Naive thymus-derived CD4-positive, alpha-beta T cell (primary cell): ENCODE measurements around the gene RUBCN. TPM values are rescaled to one million over a fixed set of nuclear protein-coding genes. Genes with fewer than 3 reads are reported as not detected.
"Not testable (repeated sequence)": the region's sequence is repeated elsewhere in the genome, so short reads cannot be mapped to it uniquely, and the experiment has no call there.

Experiments
- ATAC-seq: fragments of 150-1000 bp; cut with Tn5 transposase; 2 replicates; pipeline ENCODE4 v1.10.0; 2021; ENCODE audit warnings: mild to moderate bottlenecking, moderate library complexity
- CTCF ChIA-PET: fragments of 350-600 bp; sonication (Branson Sonifier 250); formaldehyde crosslinking; loops from one replicate; lab custom pipeline; 2021; ENCODE audit warnings: antibody characterized with exemption; lab: Charles Lee
- POLR2A ChIA-PET: fragments of 350-600 bp; sonication (Branson Sonifier 250); formaldehyde crosslinking; loops from one replicate; lab custom pipeline; 2021; ENCODE audit warnings: antibody characterized with exemption, inconsistent platforms; lab: Charles Lee
- DNase-seq, 9 donors: peaks; one replicate each; pipeline versions ENCODE4 v3.0.0 to v3.0.0-alpha.2; 2020 to 2022; ENCODE audit warnings: mixed read lengths in 1 of 9
- H3K27ac ChIP-seq: one replicate; pipeline ENCODE4 v1.7.0; 2013; ENCODE audit warnings: mild to moderate bottlenecking, low read depth, low read length, moderate library complexity
- H3K27me3 ChIP-seq, 2 donors: one replicate each; pipeline ENCODE4 v1.7.0; 2013; ENCODE audit warnings: low read length in 2 of 2, mild to moderate bottlenecking in 2 of 2, moderate library complexity in 2 of 2; ENCODE audit not compliant: control insufficient read depth in 2 of 2, insufficient read depth in 2 of 2
- H3K36me3 ChIP-seq, 3 experiments: 1 replicate in 2 of 3; 2 replicates in 1 of 3; pipeline ENCODE4 v1.7.0; 2013; ENCODE audit warnings: low read length in 3 of 3, mild to moderate bottlenecking in 3 of 3, moderate library complexity in 1 of 3; ENCODE audit not compliant: insufficient read depth in 3 of 3, control insufficient read depth in 2 of 3
- H3K4me1 ChIP-seq, 2 donors: one replicate each; pipeline ENCODE4 v1.7.0; 2013; ENCODE audit warnings: low read length in 2 of 2, mild to moderate bottlenecking in 2 of 2, moderate library complexity in 1 of 2; ENCODE audit not compliant: control insufficient read depth in 2 of 2, insufficient read depth in 2 of 2
- H3K4me3 ChIP-seq: 2 replicates; pipeline ENCODE4 v1.7.0; 2013; ENCODE audit warnings: mild to moderate bottlenecking, low read length
- H3K9me3 ChIP-seq, 3 experiments: 1 replicate in 2 of 3; 2 replicates in 1 of 3; pipeline ENCODE4 v1.7.0; 2013; ENCODE audit warnings: low read length in 3 of 3; ENCODE audit not compliant: control insufficient read depth in 2 of 3
- H3K27ac Mint-ChIP-seq, 9 donors: one replicate each; pipeline ENCODE4 v1.8.0; 2020 to 2022; ENCODE audit warnings: mixed read lengths in 9 of 9, mild to moderate bottlenecking in 8 of 9, moderate library complexity in 5 of 9, inconsistent platforms in 2 of 9
- H3K27me3 Mint-ChIP-seq, 5 donors: one replicate each; pipeline ENCODE4 v1.8.0; 2021 to 2022; ENCODE audit warnings: mixed read lengths in 5 of 5, mild to moderate bottlenecking in 1 of 5
- H3K36me3 Mint-ChIP-seq, 5 donors: one replicate each; pipeline ENCODE4 v1.8.0; 2020 to 2022; ENCODE audit warnings: mixed read lengths in 5 of 5, mild to moderate bottlenecking in 3 of 5, inconsistent platforms in 1 of 5
- H3K4me1 Mint-ChIP-seq, 7 donors: one replicate each; pipeline ENCODE4 v1.8.0; 2020 to 2022; ENCODE audit warnings: mixed read lengths in 7 of 7, mild to moderate bottlenecking in 3 of 7, inconsistent platforms in 1 of 7
- H3K4me3 Mint-ChIP-seq, 10 donors: one replicate each; pipeline ENCODE4 v1.8.0; 2020 to 2022; ENCODE audit warnings: mild to moderate bottlenecking in 10 of 10, mixed read lengths in 10 of 10, moderate library complexity in 6 of 10, inconsistent platforms in 2 of 10
- H3K9me3 Mint-ChIP-seq, 11 donors: one replicate each; pipeline ENCODE4 v1.8.0; 2020 to 2022; ENCODE audit warnings: mixed read lengths in 11 of 11, mild to moderate bottlenecking in 4 of 11, inconsistent platforms in 1 of 11, moderate library complexity in 1 of 11
- intact Hi-C, 2 donors: fragments of 100-400 bp; cut with micrococcal nuclease; formaldehyde crosslinking; loops; one replicate each; pipeline ENCODE4 v1.15.1; 2023
- polyA plus RNA-seq, 2 donors: library from polyadenylated mRNA; unstranded; fragments of 300-500 nt; fragmentation: Illumina TruSeq; gene quantifications; one replicate each; pipeline ENCODE4 v1.2.3, GENCODE V29; 2021
- total RNA-seq, 6 experiments: library from RNA in 5 of 6; stranded (reverse) in 5 of 6; gene quantifications; 1 replicate in 5 of 6; 2 replicates in 1 of 6; pipeline ENCODE4 v1.2.3 and lab custom pipeline; 2021 to 2026

Gene RUBCN
- total and polyA plus RNA-seq, 7 experiments from 2014 or later, result 23.2 to 61.7 (median 45.7) TPM

DNA sequence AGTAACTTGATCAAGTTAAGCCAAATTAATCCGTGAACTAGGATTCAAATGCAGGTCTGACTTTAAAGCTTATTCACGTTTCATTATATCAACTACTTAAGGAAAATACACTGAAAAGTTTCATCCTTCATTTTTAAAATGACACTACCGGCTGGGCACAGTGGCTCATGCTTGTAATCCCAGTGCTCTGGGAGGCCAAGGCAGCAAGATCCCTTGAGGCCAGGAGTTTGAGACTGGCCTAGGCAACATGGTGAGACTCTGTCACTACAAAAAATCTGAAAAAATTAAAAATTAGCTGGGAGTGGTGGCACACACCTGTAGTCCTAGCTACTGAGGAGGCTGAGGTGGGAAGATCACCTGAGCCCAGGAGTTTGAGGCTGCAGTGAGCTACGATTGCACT, 3.7 kb downstream of the RUBCN start:
- Histone ChIP-seq H3K4me3 (no peak overlapping the region), H3K4me1 (peaks cover 9 to 15% of the 10 kb centered on the region in 2 donors), H3K9me3 (no peaks in the 10 kb centered on the region), H3K27me3 (no peaks in the 10 kb centered on the region), H3K36me3 (no peaks in the 10 kb centered on the region), H3K27ac (no peak overlapping the region)
- ChIA-PET CTCF (no interaction called here), POLR2A (interaction anchor here (1.1 to 2.1 kb wide), 2 partner anchors 9 to 19 kb away, joined by 9 read pairs; no protein-coding TSS in a partner anchor)
- H3K27ac Mint-ChIP-seq, result no peak overlapping the region
- no peaks in the 10 kb centered on the region for H3K9me3 Mint-ChIP-seq
- intact Hi-C loops, result loop anchor here in 1 of 2 donors (10.0 kb wide), 1 partner anchor 178 kb away; the partner anchor contains the start of gene BDH1
- H3K36me3 Mint-ChIP-seq, result peaks cover 4 to 17% (median 12%) of the 10 kb centered on the region in 5 donors
- no peak for ATAC-seq
- H3K4me1 Mint-ChIP-seq, result peaks cover 38 to 74% (median 55%) of the 10 kb centered on the region in 7 donors
- DNase-seq, result no peak
- H3K4me3 Mint-ChIP-seq, result no peak overlapping the region
- H3K27me3 Mint-ChIP-seq, result no peaks in the 10 kb centered on the region

GRCh38 chr3:197731483-197731882, 5.2 kb downstream of the RUBCN start:
- POLR2A ChIA-PET, H3K27ac ChIP-seq, H3K36me3 ChIP-seq, H3K4me3 ChIP-seq, H3K4me1 ChIP-seq, H3K27ac Mint-ChIP-seq, H3K27me3 ChIP-seq, DNase-seq, H3K9me3 Mint-ChIP-seq, H3K4me3 Mint-ChIP-seq, ATAC-seq, H3K9me3 ChIP-seq, H3K27me3 Mint-ChIP-seq: not testable (repeated sequence)
- CTCF ChIA-PET, result interaction anchor here (0.7 kb wide), 1 partner anchor 203 kb away, joined by 3 read pairs; no protein-coding TSS in a partner anchor
- H3K4me1 Mint-ChIP-seq, result peaks cover 32 to 67% (median 52%) of the 10 kb centered on the region in 7 donors
- intact Hi-C loops, result loop anchor here in 1 of 2 donors (10.0 kb wide), 1 partner anchor 177 kb away; the partner anchor contains the start of gene BDH1
- peaks cover 4 to 19% (median 12%) of the 10 kb centered on the region in 5 donors for H3K36me3 Mint-ChIP-seq

GRCh38 chr3:197730770-197731169, 5.9 kb downstream of the RUBCN start:
- H3K4me3 Mint-ChIP-seq, result peak overlapping the region in 1 of 10 donors; percentile 50
- H3K4me1 ChIP-seq, H3K9me3 ChIP-seq, CTCF ChIA-PET, ATAC-seq, H3K9me3 Mint-ChIP-seq, DNase-seq, H3K27ac ChIP-seq, POLR2A ChIA-PET, H3K36me3 ChIP-seq, H3K27me3 Mint-ChIP-seq, H3K4me3 ChIP-seq, H3K27me3 ChIP-seq: not testable (repeated sequence)
- H3K36me3 Mint-ChIP-seq, result peaks cover 4 to 19% (median 12%) of the 10 kb centered on the region in 5 donors
- peaks cover 30 to 64% (median 49%) of the 10 kb centered on the region in 7 donors for H3K4me1 Mint-ChIP-seq
- intact Hi-C loops, result loop anchor here in 1 of 2 donors (10.0 kb wide), 1 partner anchor 176 kb away; the partner anchor contains the start of gene BDH1
- peak overlapping the region in 2 of 9 donors; percentile 67 for H3K27ac Mint-ChIP-seq

- Mint-ChIP-seq H3K36me3 (peaks cover 4 to 19% (median 12%) of the 10 kb centered on the region in 5 donors), H3K4me1 (peaks cover 26 to 63% (median 46%) of the 10 kb centered on the region in 7 donors), H3K27ac (peak overlapping the region in 7 of 9 donors; percentile 34 to 87 (median 67)), H3K27me3 (no peaks in the 10 kb centered on the region), H3K4me3 (peak overlapping the region in 2 of 10 donors; percentile 5 to 37), H3K9me3 (no peaks in the 10 kb centered on the region)
- Histone ChIP-seq H3K9me3 (no peaks in the 10 kb centered on the region), H3K27me3 (no peaks in the 10 kb centered on the region), H3K4me3 (no peak overlapping the region), H3K4me1 (peaks cover under 1 to 5% of the 10 kb centered on the region in 2 donors), H3K27ac (no peak overlapping the region), H3K36me3 (no peaks in the 10 kb centered on the region)
- ATAC-seq (peak; percentile 51), DNase-seq (peak in 5 of 9 donors; percentile 10 to 38 (median 31))
- POLR2A ChIA-PET, result interaction anchor here (1.0 to 1.9 kb wide), 2 partner anchors 8 to 16 kb away, joined by 4 read pairs; no protein-coding TSS in a partner anchor
- CTCF ChIA-PET, result interaction anchor here (0.7 kb wide), 1 partner anchor 427 kb away, joined by 3 read pairs; no protein-coding TSS in a partner anchor
- intact Hi-C loops, result loop anchor here in 1 of 2 donors (10.0 kb wide), 1 partner anchor 175 kb away; the partner anchor contains the start of gene BDH1
Observed at GRCh38 chr3:197730200-197730599, 6.5 kb downstream of the RUBCN start.

GRCh38 chr3:197728487-197728886, 8.2 kb downstream of the RUBCN start:
- peak overlapping the region in 5 of 9 donors; percentile 10 to 69 (median 33) for H3K27ac Mint-ChIP-seq
- Histone ChIP-seq H3K4me1 (peaks cover 0 to 5% of the 10 kb centered on the region in 2 donors), H3K9me3 (no peaks in the 10 kb centered on the region), H3K27me3 (no peaks in the 10 kb centered on the region), H3K36me3 (no peaks in the 10 kb centered on the region), H3K27ac (no peak overlapping the region), H3K4me3 (no peak overlapping the region)
- H3K27me3 Mint-ChIP-seq, result no peaks in the 10 kb centered on the region
- H3K4me1 Mint-ChIP-seq, result peaks cover 21 to 48% (median 36%) of the 10 kb centered on the region in 7 donors
- peaks cover 0 to under 1% (median 0%) of the 10 kb centered on the region in 11 donors for H3K9me3 Mint-ChIP-seq
- H3K4me3 Mint-ChIP-seq, result peak overlapping the region in 1 of 10 donors; percentile 15
- peak; percentile 41 for ATAC-seq
- H3K36me3 Mint-ChIP-seq, result peaks cover 4 to 19% (median 13%) of the 10 kb centered on the region in 5 donors
- no peak for DNase-seq
- intact Hi-C loops, result no loop called here
- CTCF ChIA-PET, result no interaction called here
- POLR2A ChIA-PET, result interaction anchor here (0.6 to 1.9 kb wide), 3 partner anchors 8 to 107 kb away, joined by 3 to 4 read pairs (median 3); partner anchors contain the start of gene RUBCN

GRCh38 chr3:197727878-197728277, 8.8 kb downstream of the RUBCN start:
- H3K27me3 Mint-ChIP-seq, intact Hi-C loops, ATAC-seq, H3K27me3 ChIP-seq, H3K9me3 ChIP-seq, H3K36me3 ChIP-seq, H3K9me3 Mint-ChIP-seq, H3K27ac ChIP-seq, H3K4me1 ChIP-seq, DNase-seq, CTCF ChIA-PET, H3K4me3 ChIP-seq: not testable (repeated sequence)
- Mint-ChIP-seq H3K4me3 (peak overlapping the region in 1 of 10 donors; percentile 47), H3K27ac (peak overlapping the region in 1 of 9 donors; percentile 33), H3K36me3 (peaks cover 4 to 20% (median 14%) of the 10 kb centered on the region in 5 donors), H3K4me1 (peaks cover 22 to 45% (median 36%) of the 10 kb centered on the region in 7 donors)
- POLR2A ChIA-PET, result interaction anchor here (0.6 to 1.1 kb wide), 3 partner anchors 9 to 58 kb away, joined by 3 to 4 read pairs (median 3); partner anchors contain the start of gene RUBCN
